GM12878 (cell line): Measurements from ENCODE around the gene GRM5. TPM values are rescaled to one million over a fixed set of nuclear protein-coding genes. Genes with fewer than 3 reads are reported as not detected.

Experiments used
- ATAC-seq: fragments of 200-7000 bp; cut with Tn5 transposase; 3 replicates; pipeline ENCODE4 v1.9.1; 2020; ENCODE audit warnings: mild to moderate bottlenecking, moderate library complexity
- BruUV-seq: library from RNA; stranded (reverse); fragments of 400-500 nt; replicated peaks from 2 replicates; lab custom pipeline; 2021; lab: Mats Ljungman, UMichigan
- CTCF ChIA-PET: fragments of 300-600 bp; sonication (Branson Sonifier 250); formaldehyde crosslinking; extraction: SDS; loops from one replicate; lab custom pipeline; 2021; ENCODE audit warnings: inconsistent platforms; lab: Yijun Ruan, JAX
- POLR2A ChIA-PET: fragments of 350-600 bp; formaldehyde crosslinking; extraction: SDS; loops from one replicate; lab custom pipeline; 2021; ENCODE audit warnings: inconsistent platforms; lab: Charles Lee
- RAD21 ChIA-PET: fragments of 300-600 bp; sonication (Branson Sonifier 250); formaldehyde crosslinking; loops from one replicate; lab custom pipeline; 2023; ENCODE audit warnings: antibody characterized with exemption; ENCODE audit not compliant: unreplicated experiment; lab: Charles Lee
- SMC1A ChIA-PET: fragments of 300-600 bp; sonication (Branson Sonifier 250); formaldehyde crosslinking; loops from one replicate; lab custom pipeline; 2023; ENCODE audit not compliant: unreplicated experiment, uncharacterized antibody; lab: Charles Lee
- DNase-seq: peaks from one replicate; pipeline ENCODE4 v3.0.0-alpha.2; 2011; ENCODE audit warnings: low read depth, low spot score
- FAIRE-seq: peaks from 3 replicates; lab custom pipeline; 2011; peaks lifted over from hg19 to GRCh38; lab: Jason Lieb, UNC
- H2AFZ ChIP-seq: 2 replicates; pipeline ENCODE4 v1.6.0; 2011; ENCODE audit warnings: low read depth, low read length, control low read depth; ENCODE audit not compliant: control insufficient read depth
- H3K27ac ChIP-seq: 2 replicates; pipeline ENCODE4 v1.5.1; 2011; ENCODE audit warnings: control low read depth; ENCODE audit not compliant: control insufficient read depth, insufficient read depth
- H3K27me3 ChIP-seq, 2 experiments: replicated peaks in 1 of 2; 2 replicates each; pipeline versions ENCODE4 v1.6.0 to v1.6.1; 2011; ENCODE audit warnings: low read length in 1 of 2; ENCODE audit not compliant: control insufficient read depth in 2 of 2, insufficient read depth in 2 of 2
- H3K36me3 ChIP-seq, 2 experiments: 2 replicates each; pipeline ENCODE4 v1.5.1; 2011; ENCODE audit warnings: low read length in 1 of 2; ENCODE audit not compliant: control insufficient read depth in 2 of 2, insufficient read depth in 2 of 2
- H3K4me1 ChIP-seq: 2 replicates; pipeline ENCODE4 v1.6.1; 2011; ENCODE audit warnings: mild to moderate bottlenecking, low read length, moderate library complexity, mixed read lengths; ENCODE audit not compliant: control insufficient read depth, insufficient read depth
- H3K4me2 ChIP-seq: 2 replicates; pipeline ENCODE4 v1.6.0; 2011; ENCODE audit warnings: control low read depth; ENCODE audit not compliant: control insufficient read depth, insufficient read depth
- H3K4me3 ChIP-seq: fragments of 200-600 bp; sonication (generic); 2 replicates; pipeline ENCODE4 v1.5.1; 2016
- H3K79me2 ChIP-seq: 2 replicates; pipeline ENCODE4 v1.6.0; 2011; ENCODE audit warnings: low read length; ENCODE audit not compliant: control insufficient read depth, insufficient read depth
- H3K9ac ChIP-seq: 2 replicates; pipeline ENCODE4 v1.8.0; 2011; ENCODE audit warnings: low read length, control low read depth, mixed read lengths; ENCODE audit not compliant: control insufficient read depth, insufficient read depth
- H3K9me3 ChIP-seq: replicated peaks from 3 replicates; pipeline ENCODE4 v1.5.1; 2011; ENCODE audit warnings: mild to moderate bottlenecking, low read length; ENCODE audit not compliant: control insufficient read depth, insufficient read depth
- H4K20me1 ChIP-seq: 2 replicates; pipeline ENCODE4 v1.6.0; 2011; ENCODE audit not compliant: control insufficient read depth, insufficient read depth
- BACH1 ChIP-seq: fragments of 450-650 bp; IDR thresholded peaks from 2 replicates; pipeline ENCODE4 v1.6.1; 2017; ENCODE audit warnings: mild to moderate bottlenecking, borderline replicate concordance
- EP300 ChIP-seq, 2 experiments: fragments of 150-350 bp in 1 of 2; IDR thresholded peaks; 2 replicates each; pipeline ENCODE4 v1.6.1; 2011 to 2012; ENCODE audit warnings: low read depth in 2 of 2, low read length in 2 of 2, borderline replicate concordance in 1 of 2, improper control_type of control experiment in 1 of 2, inconsistent platforms in 1 of 2; ENCODE audit not compliant: control insufficient read depth in 1 of 2
- EZH2 ChIP-seq: IDR thresholded peaks from 2 replicates; pipeline ENCODE4 v1.6.1; 2012; ENCODE audit warnings: low read depth, mild to moderate bottlenecking, control low read depth, inconsistent platforms, low read length, borderline replicate concordance; ENCODE audit not compliant: control insufficient read depth
- KDM1A ChIP-seq: fragments of 200-600 bp; sonication (generic); IDR thresholded peaks from 2 replicates; pipeline ENCODE4 v1.6.1; 2016; ENCODE audit warnings: borderline replicate concordance
- SP1 ChIP-seq: IDR thresholded peaks from one replicate; pipeline ENCODE4 v1.6.1; 2011; ENCODE audit warnings: low read depth, low read length
- WGBS: methylation state at CpG from one replicate; pipeline ENCODE4 v1.1.6; 2016; ENCODE audit warnings: low lambda C conversion rate; ENCODE audit not compliant: insufficient replicate concordance, insufficient coverage; ENCODE audit errors: missing lambda C conversion rate; 5-methylcytosine and 5-hydroxymethylcytosine counted together
- in situ Hi-C: fragments of 300-500 bp; cut with MboI; formaldehyde crosslinking; loops from 9 replicates; pipeline ENCODE4 v1.14.3; 2018; ENCODE audit warnings: mixed read lengths
- intact Hi-C: fragments of 100-400 bp; cut with micrococcal nuclease; formaldehyde crosslinking; loops from one replicate; pipeline ENCODE4 v1.14.2; 2022; ENCODE audit not compliant: unreplicated experiment
- polyA plus RNA-seq, 11 experiments: library from polyadenylated mRNA; depleted of rRNA in 4 of 11; unstranded in 6 of 11; stranded (reverse) in 5 of 11; fragments of >200 nt; fragmentation: Nextera tagmentation in 4 of 11; fragmentation: Illumina TruSeq in 1 of 11; extraction: Ambion mirVana in 4 of 11; extraction: Trizol in 1 of 11; gene quantifications; 1 replicate in 1 of 11; 2 replicates in 10 of 11; pipeline versions ENCODE4 v1.2.1 to v1.2.3, GENCODE V29; 2011 to 2016; ENCODE audit warnings: inconsistent platforms in 2 of 11, missing spikeins in 2 of 11, low read depth in 1 of 11
- total RNA-seq, 4 experiments: library from RNA; depleted of rRNA in 3 of 4; stranded (reverse); fragments of >200 nt in 3 of 4; fragmentation: Illumina TruSeq in 1 of 4; extraction: Trizol in 1 of 4; gene quantifications; 2 replicates each; pipeline versions ENCODE4 v1.2.1 to v1.2.3, GENCODE V29; 2013 to 2021
- TF ChIP-seq, protein P1 (sequence below): IDR thresholded peaks from 2 replicates; pipeline ENCODE4 v1.6.1; 2011; ENCODE audit warnings: low read depth, mild to moderate bottlenecking, low read length, moderate library complexity, borderline replicate concordance; ENCODE audit errors: extremely low read depth

The GRM5 gene
- total and polyA plus RNA-seq, 10 of the 15 experiments (the other 5 are each of a cell fraction or from before 2014, with no cell fraction given), result not detected

DNA sequence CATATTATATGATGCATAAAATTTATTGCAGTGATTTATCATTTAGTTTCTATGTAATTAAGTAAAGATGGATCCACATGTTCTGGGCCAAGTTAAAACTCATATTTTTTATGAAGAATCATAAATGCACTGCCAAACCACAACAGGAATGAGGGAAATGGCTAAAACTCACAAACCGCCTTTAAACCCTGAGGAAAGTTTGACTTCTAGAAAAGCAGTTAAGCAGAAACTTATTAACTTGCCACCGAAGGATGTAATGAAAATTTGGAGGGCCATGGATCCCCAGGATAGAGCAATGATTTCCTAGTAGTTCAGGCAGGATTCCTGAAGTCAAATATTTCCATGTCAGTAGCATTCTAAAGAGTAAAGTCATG is 510.0 kb downstream of the GRM5 start:
- RAD21 ChIA-PET, result no interaction called here
- Histone ChIP-seq H4K20me1 (no peaks in the 10 kb centered on the region), H2AFZ (no peak overlapping the region), H3K9ac (no peak overlapping the region), H3K4me2 (no peak overlapping the region), H3K4me1 (no peaks in the 10 kb centered on the region), H3K79me2 (no peaks in the 10 kb centered on the region), H3K27me3 (peaks cover 2 to 10% of the 10 kb centered on the region in 2 experiments; a peak in 3 of 4 replicates), H3K9me3 (no peaks in the 10 kb centered on the region), H3K36me3 (no peaks in the 10 kb centered on the region), H3K4me3 (no peak overlapping the region), H3K27ac (no peak overlapping the region)
- ATAC-seq, result no peak
- intact Hi-C loops, result no loop called here
- CTCF ChIA-PET, result interaction anchor here (4.6 kb wide), 1 partner anchor 13 kb away, joined by 31 read pairs; no protein-coding TSS in a partner anchor
- no peak for FAIRE-seq
- POLR2A ChIA-PET, result no interaction called here
- SMC1A ChIA-PET, result no interaction called here
- no peak for TF ChIP-seq EP300 (IDR thresholded peaks at IDR 0.05; ENCODE audit: borderline replicate concordance in 1 of 2, control insufficient read depth in 1 of 2, low read depth in 2 of 2, low read length in 2 of 2)
- no peak for TF ChIP-seq SP1
- TF ChIP-seq KDM1A, result no peak
- in situ Hi-C loops, result no loop called here
- no TSS peak for BruUV-seq
- no peak for DNase-seq
- 8% methylated on average over 2 of the region's 2 CpGs for WGBS

DNA sequence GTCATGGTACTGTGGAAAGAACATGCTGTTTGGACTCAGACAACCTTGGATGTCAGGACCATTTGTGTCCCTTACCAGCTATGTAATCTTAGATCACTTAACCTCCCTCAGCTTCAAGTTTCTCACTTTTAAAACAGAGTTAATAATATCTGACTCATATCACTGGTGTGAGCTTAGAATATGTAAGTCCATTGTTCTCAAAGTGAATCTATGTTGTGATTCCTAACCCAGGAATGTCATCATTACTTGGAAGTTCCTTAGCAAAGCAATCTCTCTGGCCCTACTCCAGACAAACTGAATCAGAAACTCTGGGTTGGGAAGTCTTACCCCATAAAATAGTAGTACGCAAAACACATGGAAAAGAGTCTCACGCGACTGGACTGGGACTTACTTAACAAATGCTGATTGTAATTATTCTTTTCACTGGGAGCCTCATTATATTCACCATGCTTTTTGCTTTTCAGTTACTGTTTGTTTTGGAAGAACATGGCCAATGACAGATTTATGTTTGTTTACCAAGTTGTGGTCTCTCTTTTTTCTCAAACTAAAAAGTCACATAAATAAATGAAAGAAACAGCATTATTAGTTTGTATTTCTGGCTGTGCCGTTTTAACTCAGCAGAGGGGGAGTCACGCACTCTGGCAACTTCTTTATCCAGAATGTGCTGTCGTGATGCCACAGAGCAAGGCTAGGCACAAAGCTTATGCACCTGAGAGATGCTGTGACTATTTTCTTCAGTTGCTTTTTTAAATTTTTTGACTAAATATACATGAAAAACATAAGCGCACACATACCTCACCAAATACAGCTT is 510.6 kb downstream of the GRM5 start:
- ATAC-seq, result no peak
- ChIA-PET RAD21 (no interaction called here), CTCF (interaction anchor here (0.9 to 5.8 kb wide), 3 partner anchors 13 to 539 kb away, joined by 3 to 75 read pairs (median 31); no protein-coding TSS in a partner anchor), SMC1A (no interaction called here), POLR2A (no interaction called here)
- Histone ChIP-seq H3K9ac (no peak overlapping the region), H3K4me1 (no peaks in the 10 kb centered on the region), H3K36me3 (no peaks in the 10 kb centered on the region), H3K79me2 (no peaks in the 10 kb centered on the region), H3K4me2 (no peak overlapping the region), H3K27ac (no peak overlapping the region), H3K4me3 (no peak overlapping the region), H3K27me3 (peaks cover 2 to 10% of the 10 kb centered on the region in 2 experiments; a peak in 3 of 4 replicates), H2AFZ (no peak overlapping the region), H4K20me1 (no peaks in the 10 kb centered on the region), H3K9me3 (no peaks in the 10 kb centered on the region)
- DNase-seq, result no peak
- no TSS peak for BruUV-seq
- no peak for TF ChIP-seq BACH1
- TF ChIP-seq, protein P1, sequence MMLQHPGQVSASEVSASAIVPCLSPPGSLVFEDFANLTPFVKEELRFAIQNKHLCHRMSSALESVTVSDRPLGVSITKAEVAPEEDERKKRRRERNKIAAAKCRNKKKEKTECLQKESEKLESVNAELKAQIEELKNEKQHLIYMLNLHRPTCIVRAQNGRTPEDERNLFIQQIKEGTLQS, result no peak
- TF ChIP-seq EZH2, result no peak
- WGBS, result 31% methylated on average over 7 of the region's 7 CpGs
- in situ Hi-C loops, result no loop called here
- intact Hi-C loops, result no loop called here
- FAIRE-seq, result no peak
